HG03135 (cell line): ENCODE data around the gene PIN1.

Experiments
- ATAC-seq: cut with Tn5 transposase; IDR thresholded peaks from one replicate; pipeline ENCODE4 v1.9.1; 2021; ENCODE audit warnings: mild to moderate bottlenecking, moderate library complexity; ENCODE audit not compliant: unreplicated experiment

The PIN1 gene

GRCh38 chr19:9854282-9854846, 19.2 kb downstream of the PIN1 start:
- no peak for ATAC-seq

GRCh38 chr19:9856609-9857008, 21.5 kb downstream of the PIN1 start:
- ATAC-seq, result no peak

GRCh38 chr19:9857076-9857721, 22.1 kb downstream of the PIN1 start:
- no peak for ATAC-seq

GRCh38 chr19:9857920-9858746, 23.0 kb downstream of the PIN1 start:
- no peak for ATAC-seq

GRCh38 chr19:9858766-9859165, 23.6 kb downstream of the PIN1 start:
- no peak for ATAC-seq

- no peak for ATAC-seq
Observed at GRCh38 chr19:9860407-9860806, 25.3 kb downstream of the PIN1 start.

- ATAC-seq, result no peak
Observed at GRCh38 chr19:9861503-9861902, 26.4 kb downstream of the PIN1 start.

- no peak for ATAC-seq
Observed at GRCh38 chr19:9862938-9863337, 27.8 kb downstream of the PIN1 start.

GRCh38 chr19:9863759-9864158, 28.6 kb downstream of the PIN1 start:
- ATAC-seq, result no peak

GRCh38 chr19:9865732-9866501, 30.8 kb downstream of the PIN1 start:
- no peak for ATAC-seq

- ATAC-seq, result no peak
Observed at GRCh38 chr19:9868983-9869617, 34.0 kb downstream of the PIN1 start.

- no peak for ATAC-seq
Observed at GRCh38 chr19:9871626-9872338, 36.7 kb downstream of the PIN1 start.

GRCh38 chr19:9872618-9873242, 37.6 kb downstream of the PIN1 start:
- ATAC-seq, result no peak

GRCh38 chr19:9875031-9875627, 40.0 kb downstream of the PIN1 start:
- ATAC-seq, result no peak

- no peak for ATAC-seq
Observed at GRCh38 chr19:9875796-9876195, 40.7 kb downstream of the PIN1 start.

- ATAC-seq, result no peak
Observed at GRCh38 chr19:9877780-9878510, 42.8 kb downstream of the PIN1 start.

GRCh38 chr19:9878511-9879196, 43.5 kb downstream of the PIN1 start:
- no peak for ATAC-seq

GRCh38 chr19:9881720-9882119, 46.6 kb downstream of the PIN1 start:
- ATAC-seq, result no peak
